GM12891 (cell line): ENCODE data around the gene NEK7.

Experiments used
- PAX5 ChIP-seq: IDR thresholded peaks from 2 replicates; pipeline ENCODE4 v1.6.1; 2011; ENCODE audit warnings: low read length, moderate library complexity, mild to moderate bottlenecking; ENCODE audit not compliant: insufficient read depth, severe bottlenecking
- POLR2A ChIP-seq: IDR thresholded peaks from 2 replicates; pipeline ENCODE4 v1.6.1; 2011; ENCODE audit warnings: low read depth, low read length, control low read depth
- POLR2AphosphoS5 ChIP-seq: IDR thresholded peaks from 2 replicates; pipeline ENCODE4 v1.6.1; 2011; ENCODE audit warnings: low read depth, low read length, control low read depth
- SPI1 ChIP-seq: IDR thresholded peaks from 2 replicates; pipeline ENCODE4 v1.6.1; 2011; ENCODE audit warnings: low read depth, low read length, control low read depth
- TAF1 ChIP-seq: IDR thresholded peaks from 2 replicates; pipeline ENCODE4 v1.6.1; 2011; ENCODE audit warnings: low read depth, low read length, control low read depth

DNA sequence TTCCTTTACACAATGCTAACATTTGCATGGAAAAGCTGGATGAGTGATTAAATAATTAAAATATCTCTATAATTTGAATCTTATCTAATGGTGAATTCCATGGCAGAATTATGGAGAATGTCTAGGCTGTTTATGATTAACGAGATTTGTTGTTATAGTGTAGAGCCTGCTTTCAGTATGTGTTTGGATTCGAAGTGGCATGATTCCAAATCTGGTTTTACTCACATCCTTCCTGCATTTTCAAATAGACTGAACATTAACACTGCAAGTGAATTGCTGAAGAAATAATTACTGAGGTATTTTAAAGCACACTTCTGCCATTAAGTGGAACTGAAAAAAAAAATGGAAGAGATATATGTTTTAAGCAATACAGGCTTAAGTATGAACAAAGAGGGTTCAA is 5.1 kb upstream of the NEK7 start:
- TF ChIP-seq POLR2A (no peak), SPI1 (no peak), TAF1 (no peak), POLR2AphosphoS5 (no peak), PAX5 (no peak)
